ENCODE results near the gene EEF1A2.

DNA sequence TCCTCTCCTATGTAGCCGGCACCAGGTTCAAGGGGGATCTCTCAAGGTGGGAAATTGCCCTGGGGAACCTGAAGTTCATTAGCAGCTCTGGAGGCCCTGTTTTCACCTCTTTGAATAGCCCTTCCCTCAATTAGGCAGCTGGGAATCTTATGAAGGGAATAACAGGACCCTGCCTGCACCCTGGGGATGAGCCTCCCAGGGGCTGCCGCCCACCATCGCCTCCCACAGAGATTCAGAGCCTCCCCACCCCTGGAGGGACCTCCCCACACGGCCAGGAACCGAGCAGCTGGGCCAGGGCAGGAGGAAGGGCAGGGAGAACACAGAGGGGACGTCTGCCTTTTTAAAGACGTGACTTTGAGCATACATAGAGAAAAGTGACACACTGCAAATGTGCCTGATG is 4.6 kb upstream of the EEF1A2 start:
- TF ChIP-seq REST (IDR thresholded peaks at IDR 0.05; ENCODE audit: low read depth), result no peak
- TF ChIP-seq RAD21 (IDR thresholded peaks at IDR 0.05; ENCODE audit: low read depth), result no peak
- TF ChIP-seq YY1 (IDR thresholded peaks at IDR 0.05; ENCODE audit: low read depth), result no peak
- TF ChIP-seq, protein P1, sequence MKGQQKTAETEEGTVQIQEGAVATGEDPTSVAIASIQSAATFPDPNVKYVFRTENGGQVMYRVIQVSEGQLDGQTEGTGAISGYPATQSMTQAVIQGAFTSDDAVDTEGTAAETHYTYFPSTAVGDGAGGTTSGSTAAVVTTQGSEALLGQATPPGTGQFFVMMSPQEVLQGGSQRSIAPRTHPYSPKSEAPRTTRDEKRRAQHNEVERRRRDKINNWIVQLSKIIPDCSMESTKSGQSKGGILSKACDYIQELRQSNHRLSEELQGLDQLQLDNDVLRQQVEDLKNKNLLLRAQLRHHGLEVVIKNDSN (IDR thresholded peaks at IDR 0.05), result no peak
- TF ChIP-seq, protein P2, sequence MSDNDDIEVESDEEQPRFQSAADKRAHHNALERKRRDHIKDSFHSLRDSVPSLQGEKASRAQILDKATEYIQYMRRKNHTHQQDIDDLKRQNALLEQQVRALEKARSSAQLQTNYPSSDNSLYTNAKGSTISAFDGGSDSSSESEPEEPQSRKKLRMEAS (IDR thresholded peaks at IDR 0.05), result no peak
